IMR-90 (cell line): Measurements from ENCODE around the gene CETP. TPM values are rescaled to one million over a fixed set of nuclear protein-coding genes. Genes with fewer than 3 reads are reported as not detected.

Experiments
- ATAC-seq: fragments of 200-7000 bp; cut with Tn5 transposase; 2 replicates; pipeline ENCODE4 v1.9.1; 2020; ENCODE audit warnings: low read depth, mild to moderate bottlenecking, moderate library complexity
- BruUV-seq: library from RNA; stranded (reverse); fragments of 400-500 nt; replicated peaks from 2 replicates; lab custom pipeline; 2021; lab: Mats Ljungman, UMichigan
- CTCF ChIA-PET: fragments of 300-600 bp; formaldehyde crosslinking; extraction: SDS; loops from one replicate; lab custom pipeline; 2021; ENCODE audit warnings: antibody characterized with exemption; lab: Yijun Ruan, JAX
- POLR2A ChIA-PET: fragments of 300-600 bp; sonication (Branson Sonifier 250); formaldehyde crosslinking; loops from one replicate; lab custom pipeline; 2022; ENCODE audit warnings: antibody characterized with exemption; ENCODE audit not compliant: unreplicated experiment; lab: Charles Lee
- DNase-seq: peaks from one replicate; pipeline ENCODE4 v3.0.0; 2013
- H2AFZ ChIP-seq: replicated peaks from 2 replicates; pipeline ENCODE3; 2013; ENCODE audit warnings: low read length, mild to moderate bottlenecking; ENCODE audit not compliant: poor library complexity
- H2AK5ac ChIP-seq: 2 replicates; pipeline ENCODE4 v1.6.1; 2013; ENCODE audit warnings: low read depth, low read length, inconsistent platforms
- H2AK9ac ChIP-seq: replicated peaks from 2 replicates; pipeline ENCODE3; 2013; ENCODE audit warnings: mild to moderate bottlenecking, low read depth, low read length, moderate library complexity; ENCODE audit not compliant: poor library complexity
- H2BK120ac ChIP-seq: 2 replicates; pipeline ENCODE4 v1.6.1; 2013; ENCODE audit warnings: low read depth, low read length, inconsistent platforms
- H2BK15ac ChIP-seq: 3 replicates; pipeline ENCODE4 v1.6.1; 2013; ENCODE audit warnings: low read depth, low read length, inconsistent platforms
- H2BK20ac ChIP-seq: 2 replicates; pipeline ENCODE4 v1.6.1; 2013; ENCODE audit warnings: low read depth, mild to moderate bottlenecking, inconsistent platforms, low read length, moderate library complexity
- H2BK5ac ChIP-seq: 2 replicates; pipeline ENCODE4 v1.6.1; 2013; ENCODE audit warnings: mild to moderate bottlenecking, low read depth, low read length, inconsistent platforms; ENCODE audit not compliant: poor library complexity, severe bottlenecking
- H3K14ac ChIP-seq: replicated peaks from 2 replicates; pipeline ENCODE4 v1.6.1; 2013; ENCODE audit warnings: low read depth, low read length, inconsistent platforms
- H3K18ac ChIP-seq: 2 replicates; pipeline ENCODE4 v1.6.1; 2013; ENCODE audit warnings: low read depth, low read length, control low read depth
- H3K23ac ChIP-seq: 2 replicates; pipeline ENCODE4 v1.6.1; 2013; ENCODE audit warnings: low read depth, low read length, inconsistent platforms
- H3K27ac ChIP-seq: 2 replicates; pipeline ENCODE4 v1.5.1; 2013; ENCODE audit warnings: mild to moderate bottlenecking, control low read depth, low read length; ENCODE audit not compliant: insufficient read depth
- H3K27me3 ChIP-seq: 2 replicates; pipeline ENCODE4 v1.6.1; 2013; ENCODE audit warnings: low read length; ENCODE audit not compliant: control insufficient read depth, insufficient read depth
- H3K36me3 ChIP-seq: 2 replicates; pipeline ENCODE4 v1.6.1; 2013; ENCODE audit warnings: low read length, mixed read lengths; ENCODE audit not compliant: control insufficient read depth, insufficient read depth
- H3K4ac ChIP-seq: 2 replicates; pipeline ENCODE4 v1.6.1; 2013; ENCODE audit warnings: low read depth, low read length, inconsistent platforms
- H3K4me1 ChIP-seq: 2 replicates; pipeline ENCODE4 v1.6.1; 2013; ENCODE audit warnings: low read length, mixed read lengths; ENCODE audit not compliant: control insufficient read depth, insufficient read depth
- H3K4me2 ChIP-seq: 2 replicates; pipeline ENCODE4 v1.6.1; 2013; ENCODE audit warnings: low read depth, mild to moderate bottlenecking, control low read depth, low read length, moderate library complexity
- H3K4me3 ChIP-seq: 2 replicates; pipeline ENCODE4 v1.5.1; 2013; ENCODE audit warnings: low read depth, mild to moderate bottlenecking, control low read depth, low read length, moderate library complexity; ENCODE audit not compliant: insufficient read depth
- H3K56ac ChIP-seq: 2 replicates; pipeline ENCODE4 v1.6.1; 2013; ENCODE audit warnings: low read length, inconsistent platforms; ENCODE audit not compliant: insufficient read depth; ENCODE audit errors: extremely low read depth
- H3K79me1 ChIP-seq, 2 experiments: 2 replicates each; pipeline ENCODE4 v1.6.1; 2013; ENCODE audit warnings: low read length in 2 of 2, inconsistent platforms in 1 of 2, low read depth in 1 of 2
- H3K9ac ChIP-seq: 2 replicates; pipeline ENCODE4 v1.6.1; 2013; ENCODE audit warnings: low read depth, low read length, control low read depth
- H3K9me1 ChIP-seq: 2 replicates; pipeline ENCODE4 v1.6.1; 2013; ENCODE audit warnings: low read length, inconsistent platforms; ENCODE audit not compliant: insufficient read depth
- H3K9me3 ChIP-seq: 2 replicates; pipeline ENCODE4 v1.6.1; 2013; ENCODE audit warnings: low read length; ENCODE audit not compliant: control insufficient read depth, insufficient read depth
- H4K20me1 ChIP-seq: 2 replicates; pipeline ENCODE4 v1.6.1; 2013; ENCODE audit warnings: low read length, inconsistent platforms; ENCODE audit not compliant: insufficient read depth
- H4K5ac ChIP-seq: 2 replicates; pipeline ENCODE4 v1.6.1; 2013; ENCODE audit warnings: mild to moderate bottlenecking, low read depth, low read length, control low read depth
- H4K8ac ChIP-seq, 2 experiments: 2 replicates each; pipeline ENCODE4 v1.6.1; 2013; ENCODE audit warnings: low read depth in 2 of 2, low read length in 2 of 2, control low read depth in 1 of 2, inconsistent platforms in 1 of 2
- H4K91ac ChIP-seq: 2 replicates; pipeline ENCODE4 v1.6.1; 2013; ENCODE audit warnings: low read depth, low read length, inconsistent platforms; ENCODE audit not compliant: insufficient read depth
- BHLHE40 ChIP-seq: fragments of 150-350 bp; IDR thresholded peaks from 2 replicates; pipeline ENCODE4 v1.6.1; 2016; ENCODE audit warnings: mild to moderate bottlenecking, low read depth, low read length
- FOS ChIP-seq: fragments of 150-350 bp; IDR thresholded peaks from 2 replicates; pipeline ENCODE4 v1.6.1; 2016; ENCODE audit warnings: low read depth, low read length
- NFE2L2 ChIP-seq: fragments of 150-350 bp; IDR thresholded peaks from 2 replicates; pipeline ENCODE4 v1.6.1; 2016; ENCODE audit warnings: low read depth, mild to moderate bottlenecking, low read length
- RCOR1 ChIP-seq: IDR thresholded peaks from 2 replicates; pipeline ENCODE4 v1.6.1; 2012; ENCODE audit warnings: mild to moderate bottlenecking, low read length, improper control_type of control experiment; ENCODE audit not compliant: insufficient replicate concordance
- SMC3 ChIP-seq: fragments of 150-350 bp; IDR thresholded peaks from 2 replicates; pipeline ENCODE4 v1.6.1; 2016; ENCODE audit warnings: low read depth, mild to moderate bottlenecking, antibody characterized with exemption, low read length, moderate library complexity
- WGBS, 2 experiments: methylation state at CpG; one replicate each; pipeline versions ENCODE4 v1.1.5 to v1.1.7; 2013; ENCODE audit warnings: missing lambda C conversion rate in 2 of 2; ENCODE audit not compliant: insufficient read length in 1 of 2; ENCODE audit errors: extremely low coverage in 2 of 2; 5-methylcytosine and 5-hydroxymethylcytosine counted together
- dilution Hi-C: fragments of 300-500 bp; cut with HindIII; formaldehyde crosslinking; loops from one replicate; pipeline ENCODE4 v1.14.3; 2018; ENCODE audit warnings: low sequenced_read_pairs; ENCODE audit not compliant: unreplicated experiment
- in situ Hi-C: fragments of 300-500 bp; cut with MboI; formaldehyde crosslinking; loops from 3 replicates; pipeline ENCODE4 v1.14.3; 2019; ENCODE audit warnings: low sequenced_read_pairs, inconsistent platforms, mixed read lengths
- intact Hi-C: fragments of 100-400 bp; cut with micrococcal nuclease; formaldehyde crosslinking; loops from 2 replicates; pipeline ENCODE4 v1.10.0; 2022
- polyA plus RNA-seq, 3 experiments: library from polyadenylated mRNA; depleted of rRNA; stranded (reverse); fragments of >200 nt; gene quantifications; 2 replicates each; pipeline ENCODE4 v1.2.3, GENCODE V29; 2012; ENCODE audit warnings: low replicate concordance in 1 of 3
- total RNA-seq: library from RNA; depleted of rRNA; stranded (reverse); fragments of >200 nt; gene quantifications from 2 replicates; pipeline ENCODE4 v1.2.3, GENCODE V29; 2012

Gene CETP
- total and polyA plus RNA-seq, 2 of the 4 experiments (the other 2 are of a cell fraction) = not detected

DNA sequence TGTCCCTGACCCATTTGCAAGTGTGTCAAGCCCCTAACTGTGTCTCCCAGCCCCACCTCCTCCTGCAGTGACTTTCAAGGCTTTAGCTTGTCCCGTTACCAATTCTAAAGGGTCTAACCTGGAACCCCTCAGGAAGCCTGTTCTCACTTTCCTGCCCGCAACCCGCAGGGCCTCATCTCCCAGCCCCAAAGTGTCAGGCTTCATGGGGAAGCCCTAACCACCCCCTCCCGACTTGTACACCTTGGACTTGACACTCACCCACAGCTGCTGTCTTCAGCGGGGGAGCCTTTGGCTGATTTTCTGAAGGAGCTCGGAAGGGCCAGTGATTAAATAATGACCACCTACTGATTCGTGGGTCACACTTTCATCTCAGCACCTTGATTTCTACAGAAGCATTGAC is 60.7 kb downstream of the CETP start:
- no peak overlapping the region for H2BK20ac ChIP-seq
- no peaks in the 10 kb centered on the region for H3K27me3 ChIP-seq
- peaks cover 37% of the 10 kb centered on the region for H3K36me3 ChIP-seq
- TF ChIP-seq NFE2L2 (no peak), FOS (no peak), SMC3 (no peak), BHLHE40 (no peak), RCOR1 (no peak)
- H2BK15ac ChIP-seq = no peak overlapping the region
- H4K91ac ChIP-seq = no peak overlapping the region
- intact Hi-C loops (no loop called here), dilution Hi-C loops (no loop called here), in situ Hi-C loops (no loop called here)
- H3K23ac ChIP-seq = no peak overlapping the region
- no peak overlapping the region for H4K5ac ChIP-seq
- H3K4me2 ChIP-seq = no peak overlapping the region
- no peak overlapping the region for H3K9ac ChIP-seq
- H3K9me3 ChIP-seq = no peaks in the 10 kb centered on the region
- no peak overlapping the region for H2AK5ac ChIP-seq
- no peak overlapping the region for H3K14ac ChIP-seq
- ChIA-PET POLR2A (no interaction called here), CTCF (no interaction called here)
- DNase-seq = no peak
- H2AK9ac ChIP-seq = no peak overlapping the region
- H2AFZ ChIP-seq = no peak overlapping the region
- BruUV-seq = no TSS peak
- no peaks in the 10 kb centered on the region for H3K4me1 ChIP-seq
- no peak overlapping the region for H3K4me3 ChIP-seq
- H4K8ac ChIP-seq = no peak overlapping the region
- H2BK5ac ChIP-seq = no peak overlapping the region
- WGBS, 2 experiments = 63% methylated on average over 7 of the region's 7 CpGs; no CpG with 5 or more reads in 1 of the 2 experiments
- no peak for ATAC-seq
- H3K4ac ChIP-seq = no peak overlapping the region
- H3K9me1 ChIP-seq = peaks cover 14% of the 10 kb centered on the region
- no peak overlapping the region for H3K27ac ChIP-seq
- H4K20me1 ChIP-seq = no peaks in the 10 kb centered on the region
- no peak overlapping the region for H3K18ac ChIP-seq
- H3K56ac ChIP-seq = no peak overlapping the region
- no peak overlapping the region for H2BK120ac ChIP-seq
- peaks cover 3 to 14% of the 10 kb centered on the region in 2 experiments; a peak in 3 of 4 replicates for H3K79me1 ChIP-seq
